Sigmoid colon (tissue), 7 donors: ENCODE results near the gene DGKI. TPM values are rescaled to one million over a fixed set of nuclear protein-coding genes. Genes with fewer than 3 reads are reported as not detected.

Experiments used
- DNase-seq: peaks from one replicate; pipeline ENCODE4 v3.0.0-alpha.2; 2019
- H3K27ac ChIP-seq, 4 donors: fragments of 200-600 bp; sonication (generic); one replicate each; pipeline ENCODE4 v1.5.1; 2016 to 2019; ENCODE audit warnings: mild to moderate bottlenecking in 1 of 4
- H3K27me3 ChIP-seq, 3 donors: fragments of 200-600 bp; sonication (generic); one replicate each; pipeline ENCODE4 v1.5.1; 2019; ENCODE audit warnings: mild to moderate bottlenecking in 1 of 3
- H3K36me3 ChIP-seq, 4 donors: fragments of 200-600 bp; sonication (generic); one replicate each; pipeline ENCODE4 v1.5.1; 2016 to 2019
- H3K4me1 ChIP-seq, 4 donors: fragments of 200-600 bp; sonication (generic); one replicate each; pipeline ENCODE4 v1.5.1; 2017 to 2019
- H3K4me3 ChIP-seq, 4 donors: fragments of 200-600 bp; sonication (generic); one replicate each; pipeline ENCODE4 v1.5.1; 2017 to 2019; ENCODE audit warnings: mild to moderate bottlenecking in 2 of 4, moderate library complexity in 1 of 4
- H3K9me3 ChIP-seq, 4 donors: fragments of 200-600 bp in 3 of 4; sonication (generic) in 3 of 4; one replicate each; pipeline versions ENCODE4 v1.5.1 to v1.6.1; 2013 to 2019
- CTCF ChIP-seq, 4 experiments: fragments of 450-650 bp in 3 of 4; fragments of 200-600 bp in 1 of 4; IDR thresholded peaks; one replicate each; pipeline ENCODE4 v1.5.1; 2016 to 2019; ENCODE audit warnings: antibody characterized with exemption in 4 of 4, mild to moderate bottlenecking in 3 of 4, moderate library complexity in 2 of 4
- EP300 ChIP-seq, 4 donors: sonication (generic); formaldehyde crosslinking; IDR thresholded peaks; one replicate each; pipeline ENCODE4 v1.6.1; 2017; ENCODE audit warnings: antibody characterized with exemption in 4 of 4
- POLR2A ChIP-seq, 2 donors: fragments of 450-650 bp; IDR thresholded peaks; one replicate each; pipeline ENCODE4 v1.6.1; 2016; ENCODE audit warnings: antibody characterized with exemption in 2 of 2, mild to moderate bottlenecking in 2 of 2, moderate library complexity in 2 of 2
- POLR2AphosphoS5 ChIP-seq, 4 donors: sonication (generic); formaldehyde crosslinking; IDR thresholded peaks; one replicate each; pipeline ENCODE4 v1.6.1; 2017; ENCODE audit warnings: antibody characterized with exemption in 4 of 4
- WGBS, 2 donors: extraction: QIAGEN DNeasy Blood & Tissue Kit; methylation state at CpG; one replicate each; pipeline ENCODE4 v1.1.7; 2013; 5-methylcytosine and 5-hydroxymethylcytosine counted together
- intact Hi-C: fragments of 100-400 bp; cut with DNase I; formaldehyde crosslinking; loops from one replicate; pipeline ENCODE4 v1.15.1; 2023
- polyA plus RNA-seq, 3 donors: library from polyadenylated mRNA; stranded (reverse); fragments of 200-250 nt; gene quantifications; one replicate each; pipeline ENCODE4 v1.2.3, GENCODE V29; 2013
- total RNA-seq, 4 donors: library from RNA; depleted of rRNA; stranded (reverse); fragments of >200 nt; gene quantifications; one replicate each; pipeline ENCODE4 v1.1.0, GENCODE V29; 2016
- donor health status: healthy with polysubstance abuse.
- donor health status: Bipolar disorder and iron deficiency.
- donor health status: healthy.

The DGKI gene
- total and polyA plus RNA-seq, 7 donors = 0.17 to 7.6 (median 1.0) TPM; not detected in 1

- intact Hi-C loops = no loop called here
- H3K27me3 ChIP-seq = no peaks in the 10 kb centered on the region
- no peak overlapping the region for H3K27ac ChIP-seq
- no peaks in the 10 kb centered on the region for H3K9me3 ChIP-seq
- 40 to 68% methylated on average over 5 of the region's 5 CpGs for WGBS, 2 donors
- DNase-seq = no peak
- TF ChIP-seq EP300 (IDR thresholded peaks at IDR 0.05) (no peak), POLR2A (IDR thresholded peaks at IDR 0.05) (no peak), CTCF (IDR thresholded peaks at IDR 0.05) (no peak), POLR2AphosphoS5 (IDR thresholded peaks at IDR 0.05) (no peak)
- H3K4me3 ChIP-seq = no peak overlapping the region
- peaks cover 0 to 11% (median 8%) of the 10 kb centered on the region in 4 donors for H3K4me1 ChIP-seq
- no peaks in the 10 kb centered on the region for H3K36me3 ChIP-seq
Measured at GRCh38 chr7:137816696-137817320, 30.0 kb downstream of the DGKI start.

- no peak for DNase-seq
- Histone ChIP-seq H3K27me3 (no peaks in the 10 kb centered on the region), H3K9me3 (no peaks in the 10 kb centered on the region), H3K36me3 (no peaks in the 10 kb centered on the region), H3K4me3 (no peak overlapping the region), H3K4me1 (no peaks in the 10 kb centered on the region), H3K27ac (no peak overlapping the region)
- 95 to 96% methylated on average over 1 of the region's 1 CpG for WGBS, 2 donors
- TF ChIP-seq POLR2AphosphoS5 (IDR thresholded peaks at IDR 0.05) = no peak
- no peak for TF ChIP-seq EP300 (IDR thresholded peaks at IDR 0.05)
- TF ChIP-seq POLR2A (IDR thresholded peaks at IDR 0.05) = no peak
- no peak for TF ChIP-seq CTCF (IDR thresholded peaks at IDR 0.05)
- intact Hi-C loops = no loop called here
Measured at GRCh38 chr7:137813541-137813940, 33.2 kb downstream of the DGKI start.

GRCh38 chr7:137810248-137810647 lies 36.5 kb downstream of the DGKI start:
- DNase-seq = no peak
- H3K27ac ChIP-seq = no peak overlapping the region
- no peak for TF ChIP-seq EP300 (IDR thresholded peaks at IDR 0.05)
- TF ChIP-seq POLR2A (IDR thresholded peaks at IDR 0.05) = no peak
- TF ChIP-seq CTCF (IDR thresholded peaks at IDR 0.05) = no peak
- TF ChIP-seq POLR2AphosphoS5 (IDR thresholded peaks at IDR 0.05) = no peak
- H3K9me3 ChIP-seq = no peaks in the 10 kb centered on the region
- no peak overlapping the region for H3K4me3 ChIP-seq
- no peaks in the 10 kb centered on the region for H3K36me3 ChIP-seq
- 49 to 72% methylated on average over 2 of the region's 2 CpGs for WGBS, 2 donors
- H3K27me3 ChIP-seq = no peaks in the 10 kb centered on the region
- H3K4me1 ChIP-seq = no peaks in the 10 kb centered on the region
- intact Hi-C loops = no loop called here

GRCh38 chr7:137804836-137805235 lies 41.9 kb downstream of the DGKI start:
- Histone ChIP-seq H3K36me3 (no peaks in the 10 kb centered on the region), H3K27ac (no peak overlapping the region), H3K27me3 (no peaks in the 10 kb centered on the region), H3K9me3 (no peaks in the 10 kb centered on the region), H3K4me3 (no peak overlapping the region), H3K4me1 (no peaks in the 10 kb centered on the region)
- TF ChIP-seq EP300 (IDR thresholded peaks at IDR 0.05) (no peak), CTCF (IDR thresholded peaks at IDR 0.05) (no peak), POLR2A (IDR thresholded peaks at IDR 0.05) (no peak), POLR2AphosphoS5 (IDR thresholded peaks at IDR 0.05) (no peak)
- no peak for DNase-seq
- intact Hi-C loops = no loop called here
- 49 to 66% methylated on average over 2 of the region's 2 CpGs for WGBS, 2 donors

- Histone ChIP-seq H3K27me3 (no peaks in the 10 kb centered on the region), H3K4me3 (no peak overlapping the region), H3K36me3 (no peaks in the 10 kb centered on the region), H3K4me1 (no peaks in the 10 kb centered on the region), H3K9me3 (peaks cover 0 to 1% (median 0%) of the 10 kb centered on the region in 4 donors), H3K27ac (no peak overlapping the region)
- 79 to 82% methylated on average over 1 of the region's 1 CpG for WGBS, 2 donors
- intact Hi-C loops = no loop called here
- no peak for DNase-seq
- no peak for TF ChIP-seq EP300 (IDR thresholded peaks at IDR 0.05)
- no peak for TF ChIP-seq POLR2A (IDR thresholded peaks at IDR 0.05)
- no peak for TF ChIP-seq CTCF (IDR thresholded peaks at IDR 0.05)
- TF ChIP-seq POLR2AphosphoS5 (IDR thresholded peaks at IDR 0.05) = no peak
Measured at GRCh38 chr7:137801491-137801890, 45.3 kb downstream of the DGKI start.
